Thyroid gland (tissue), 4 donors: ENCODE results near the gene BEAN1. TPM values are rescaled to one million over a fixed set of nuclear protein-coding genes. Genes with fewer than 3 reads are reported as not detected.
A peak's percentile ranks its signal among the peaks of the same experiment; 100 is the strongest.

ENCODE experiments used
- DNase-seq, 2 donors: peaks; one replicate each; pipeline ENCODE4 v3.0.0-alpha.2; 2019
- H3K27ac ChIP-seq, 3 donors: fragments of 200-600 bp; sonication (generic); 1 replicate in 2 of 3; 2 replicates in 1 of 3; pipeline ENCODE4 v1.5.1; 2016 to 2019; ENCODE audit warnings: mild to moderate bottlenecking in 1 of 3, moderate library complexity in 1 of 3
- H3K27me3 ChIP-seq: fragments of 200-600 bp; sonication (generic); one replicate; pipeline ENCODE4 v1.5.1; 2019
- H3K36me3 ChIP-seq, 2 donors: fragments of 200-600 bp; sonication (generic); one replicate each; pipeline ENCODE4 v1.5.1; 2016 to 2019
- H3K4me1 ChIP-seq, 2 donors: fragments of 200-600 bp; sonication (generic); one replicate each; pipeline ENCODE4 v1.5.1; 2017 to 2019
- H3K4me3 ChIP-seq, 3 donors: fragments of 200-600 bp; sonication (generic); replicated peaks in 1 of 3; 1 replicate in 2 of 3; 2 replicates in 1 of 3; pipeline ENCODE4 v1.5.1; 2016; ENCODE audit warnings: mild to moderate bottlenecking in 1 of 3
- H3K9me3 ChIP-seq: fragments of 200-600 bp; sonication (generic); one replicate; pipeline ENCODE4 v1.5.1; 2017
- CTCF ChIP-seq, 6 experiments: fragments of 200-600 bp in 3 of 6; fragments of 450-650 bp in 3 of 6; sonication (generic) in 3 of 6; IDR thresholded peaks; one replicate each; pipeline ENCODE4 v1.5.1; 2016 to 2019; ENCODE audit warnings: antibody characterized with exemption in 6 of 6, mild to moderate bottlenecking in 2 of 6, inconsistent platforms in 1 of 6, moderate library complexity in 1 of 6
- POLR2A ChIP-seq, 2 donors: fragments of 450-650 bp; IDR thresholded peaks; one replicate each; pipeline ENCODE4 v1.6.1; 2017; ENCODE audit warnings: antibody characterized with exemption in 2 of 2, mild to moderate bottlenecking in 2 of 2, moderate library complexity in 1 of 2
- WGBS, 2 donors: methylation state at CpG; one replicate each; pipeline ENCODE4 v1.1.5; 2017; 5-methylcytosine and 5-hydroxymethylcytosine counted together
- intact Hi-C: fragments of 100-400 bp; cut with DNase I; formaldehyde crosslinking; loops from one replicate; pipeline ENCODE4 v1.15.1; 2023
- total RNA-seq, 4 donors: library from RNA; depleted of rRNA; stranded (reverse); fragments of >200 nt; gene quantifications; one replicate each; pipeline ENCODE4 v1.2.3, GENCODE V29; 2016

Gene BEAN1
- total RNA-seq, 4 donors from 2014 or later = 0.38 to 0.54 TPM; not detected in 2

- Histone ChIP-seq H3K4me1 (peaks cover 9 to 23% of the 10 kb centered on the region in 2 donors), H3K4me3 (no peak overlapping the region), H3K27ac (no peak overlapping the region), H3K27me3 (no peaks in the 10 kb centered on the region), H3K36me3 (no peaks in the 10 kb centered on the region), H3K9me3 (no peaks in the 10 kb centered on the region)
- no peak for DNase-seq
- intact Hi-C loops = no loop called here
- 100% methylated on average over 1 to 4 of the region's 6 CpGs for WGBS, 2 donors
- TF ChIP-seq CTCF (IDR thresholded peaks at IDR 0.05) (no peak), POLR2A (IDR thresholded peaks at IDR 0.05) (no peak)
Observed at GRCh38 chr16:66485376-66485775, 58.3 kb downstream of the BEAN1 start.

- H3K27me3 ChIP-seq = no peaks in the 10 kb centered on the region
- H3K4me1 ChIP-seq = peaks cover 9 to 23% of the 10 kb centered on the region in 2 donors
- H3K27ac ChIP-seq = peak overlapping the region; percentile 0 to 39 (median 1)
- no peak for DNase-seq
- no peak overlapping the region for H3K4me3 ChIP-seq
- no peaks in the 10 kb centered on the region for H3K36me3 ChIP-seq
- H3K9me3 ChIP-seq = no peaks in the 10 kb centered on the region
- no peak for TF ChIP-seq POLR2A (IDR thresholded peaks at IDR 0.05)
- no peak for TF ChIP-seq CTCF (IDR thresholded peaks at IDR 0.05)
- WGBS, 2 donors = 95% methylated on average over 10 to 12 of the region's 12 CpGs
- intact Hi-C loops = no loop called here
Observed at GRCh38 chr16:66486199-66486772, 59.2 kb downstream of the BEAN1 start.

GRCh38 chr16:66486773-66487579, 59.9 kb downstream of the BEAN1 start:
- no peak for TF ChIP-seq POLR2A (IDR thresholded peaks at IDR 0.05)
- no peak for TF ChIP-seq CTCF (IDR thresholded peaks at IDR 0.05)
- no peaks in the 10 kb centered on the region for H3K27me3 ChIP-seq
- no peak overlapping the region for H3K4me3 ChIP-seq
- intact Hi-C loops = no loop called here
- peak; percentile 43 to 53 for DNase-seq
- peaks cover 9 to 23% of the 10 kb centered on the region in 2 donors for H3K4me1 ChIP-seq
- no peaks in the 10 kb centered on the region for H3K9me3 ChIP-seq
- H3K36me3 ChIP-seq = no peaks in the 10 kb centered on the region
- 80 to 82% methylated on average over 2 to 3 of the region's 3 CpGs for WGBS, 2 donors
- peak overlapping the region; percentile 0 to 39 (median 1) for H3K27ac ChIP-seq

- DNase-seq = peak; percentile 59 to 66
- Histone ChIP-seq H3K36me3 (no peaks in the 10 kb centered on the region), H3K27me3 (no peaks in the 10 kb centered on the region), H3K27ac (peak overlapping the region; percentile 0 to 39 (median 1)), H3K9me3 (no peaks in the 10 kb centered on the region), H3K4me1 (peaks cover 9 to 23% of the 10 kb centered on the region in 2 donors), H3K4me3 (no peak overlapping the region)
- TF ChIP-seq POLR2A (IDR thresholded peaks at IDR 0.05) = no peak
- TF ChIP-seq CTCF (IDR thresholded peaks at IDR 0.05) = no peak
- intact Hi-C loops = no loop called here
- whole genome bisulfite sequencing, 2 donors = 39 to 56% methylated on average over 4 to 5 of the region's 5 CpGs
Observed at GRCh38 chr16:66487580-66488275, 60.6 kb downstream of the BEAN1 start.
